A204.1 (cell line): Measurements from ENCODE around the gene USF1.

Experiments used
- FAIRE-seq: peaks from 2 replicates; lab custom pipeline; 2012; peaks lifted over from hg19 to GRCh38; lab: Jason Lieb, UNC

USF1 gene

GRCh38 chr1:161045736-161046604, at the start of gene USF1:
Gene USF1, minus strand, starts transcription at chr1:161045977. Its CDS starts 2,702 bp downstream, at chr1:161043275.
- FAIRE-seq, result peak; percentile 87

DNA sequence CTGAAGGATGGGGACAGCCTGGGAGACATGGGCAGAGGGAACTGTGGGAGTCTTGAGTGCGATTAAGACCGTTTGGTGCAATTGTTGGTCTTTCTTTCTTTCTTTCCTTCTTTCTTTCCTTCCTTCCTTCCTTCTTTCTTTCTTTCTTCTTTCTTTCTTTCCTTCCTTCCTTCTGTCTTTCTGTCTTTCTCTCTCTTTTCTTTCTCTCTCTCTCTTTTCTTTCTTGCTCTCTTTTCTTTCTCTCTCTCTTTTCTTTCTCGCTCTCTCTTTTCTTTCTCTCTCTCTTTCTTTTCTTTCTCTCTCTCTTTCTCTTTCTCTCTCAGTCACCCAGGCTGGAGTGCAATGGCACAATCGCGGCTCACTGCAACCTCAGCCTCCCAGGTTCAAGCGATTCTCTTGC, 49.5 kb upstream of the USF1 start:
- no peak for FAIRE-seq

- FAIRE-seq, result no peak
Observed at GRCh38 chr1:161094481-161094880, 48.7 kb upstream of the USF1 start.

DNA sequence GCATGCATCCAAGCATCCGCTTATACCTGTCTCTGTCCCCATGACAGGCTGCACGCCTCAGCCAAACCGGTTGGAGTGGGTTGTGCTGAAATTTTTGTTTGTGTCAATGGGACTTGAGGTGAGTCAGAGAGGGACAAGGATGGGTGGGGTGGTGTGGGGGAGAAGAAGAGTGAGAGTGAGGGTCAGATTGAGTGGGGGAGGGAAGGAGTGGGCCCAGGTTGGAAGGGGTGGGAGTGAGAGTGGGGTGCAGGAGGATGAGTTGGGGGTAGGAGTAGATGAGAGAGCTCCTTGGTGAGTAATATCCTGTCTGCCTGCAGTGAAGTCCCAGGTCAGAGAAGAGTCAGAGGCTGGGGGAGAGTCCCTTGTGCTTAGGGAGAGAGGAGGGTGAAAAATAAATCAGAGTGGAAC, 46.8 kb upstream of the USF1 start:
- FAIRE-seq, result no peak

DNA sequence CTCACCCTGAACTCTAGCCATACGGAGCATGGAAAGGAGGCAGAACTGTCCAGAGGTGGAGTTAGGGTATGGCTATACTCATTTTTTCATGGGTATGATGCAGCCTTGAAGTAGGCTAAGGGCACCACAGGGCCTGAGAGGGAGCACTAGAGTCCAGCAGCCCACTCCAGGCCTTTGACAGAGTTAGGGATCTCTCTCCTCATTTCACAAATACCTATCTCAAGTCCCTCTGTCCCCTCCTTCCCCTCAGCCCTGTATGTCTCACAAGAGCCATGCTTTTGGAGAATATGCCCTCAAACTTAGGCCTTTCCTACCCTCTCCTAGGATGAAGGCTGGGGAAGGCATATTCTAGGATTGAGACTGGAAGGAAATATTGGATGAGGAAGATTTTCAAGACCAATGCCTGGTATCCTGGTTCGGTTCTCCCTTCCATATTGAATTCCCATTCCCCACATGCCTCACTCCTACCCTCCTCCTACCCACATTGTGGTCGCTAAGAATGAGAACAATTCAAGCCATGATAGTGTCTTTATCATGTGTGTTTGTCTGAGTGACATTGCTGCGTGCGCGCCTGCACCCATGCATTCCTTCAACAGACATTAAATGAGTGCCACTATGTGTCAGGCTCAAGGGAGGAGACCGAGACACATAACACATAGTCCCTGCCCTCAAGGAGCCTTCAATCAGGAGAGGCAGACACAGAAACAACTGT, 46.2 kb upstream of the USF1 start:
- no peak for FAIRE-seq

- FAIRE-seq, result no peak
Observed at GRCh38 chr1:161091093-161091492, 45.3 kb upstream of the USF1 start.

- FAIRE-seq, result no peak
Observed at GRCh38 chr1:161090617-161091016, 44.8 kb upstream of the USF1 start.

- no peak for FAIRE-seq
Observed at GRCh38 chr1:161089938-161090337, 44.2 kb upstream of the USF1 start.

DNA sequence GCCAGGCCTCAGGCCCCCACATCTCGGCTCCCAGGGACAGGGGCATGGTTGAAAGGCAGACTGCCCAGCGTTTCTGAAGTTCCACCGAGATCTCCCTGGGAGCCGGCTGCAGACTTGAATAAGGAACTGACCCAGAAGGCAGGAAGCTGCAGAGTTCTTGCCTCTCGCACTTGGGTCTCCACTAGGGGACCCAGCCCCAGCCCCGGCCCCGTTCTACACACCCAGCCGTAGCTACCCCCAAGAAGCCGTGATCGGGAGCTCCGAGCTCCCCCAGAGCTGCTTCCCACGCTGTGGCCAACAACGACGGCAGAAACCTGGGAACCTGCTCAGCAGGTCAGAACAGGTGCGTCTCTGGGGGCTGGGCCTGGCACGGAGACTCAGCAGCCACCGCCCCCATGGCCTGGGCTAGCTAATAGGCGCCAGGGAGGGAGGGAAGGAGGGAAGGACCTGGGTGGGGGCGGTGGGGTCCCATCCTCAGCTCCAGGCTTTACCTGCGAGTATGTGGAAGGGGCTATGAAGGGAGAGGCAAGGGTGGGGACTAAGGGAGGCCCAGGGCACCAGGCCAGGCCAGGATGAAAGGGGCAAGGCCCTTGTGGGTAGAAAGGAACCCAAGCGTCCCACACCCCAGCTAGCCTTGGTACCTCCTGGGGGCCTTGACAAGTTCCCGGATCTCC, 43.6 kb upstream of the USF1 start, which contains the start of gene NECTIN4:
Gene NECTIN4, minus strand, starts transcription at position 308 of the 674 bp plus-strand sequence. Its CDS starts 262 bp downstream, at position 46.
- FAIRE-seq, result no peak

DNA sequence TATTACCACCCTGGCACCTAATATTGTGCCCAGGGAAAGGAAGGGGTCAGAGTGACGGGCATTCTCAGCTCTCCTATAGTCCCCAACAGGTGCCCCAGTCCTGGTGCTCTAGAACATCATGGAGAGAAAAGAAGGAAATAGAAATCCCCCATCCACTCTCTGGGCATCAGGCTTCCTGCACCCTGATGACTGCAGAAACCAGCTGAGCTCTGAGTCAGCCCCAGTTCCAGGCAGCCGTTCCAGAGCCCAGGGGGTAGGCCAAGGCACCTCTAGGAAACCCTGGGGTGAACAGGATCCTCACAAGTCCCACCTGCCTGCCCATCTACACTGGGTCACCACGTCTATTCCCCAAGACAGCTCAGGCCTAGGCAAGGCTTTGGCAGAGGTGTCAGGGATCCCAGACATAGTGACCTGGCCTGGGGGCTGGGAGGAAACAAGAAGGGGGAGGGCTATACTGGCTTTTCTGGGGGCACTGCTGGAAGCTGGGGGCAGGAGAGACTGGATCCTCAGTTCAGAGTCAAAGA, 42.9 kb upstream of the USF1 start:
- no peak for FAIRE-seq

DNA sequence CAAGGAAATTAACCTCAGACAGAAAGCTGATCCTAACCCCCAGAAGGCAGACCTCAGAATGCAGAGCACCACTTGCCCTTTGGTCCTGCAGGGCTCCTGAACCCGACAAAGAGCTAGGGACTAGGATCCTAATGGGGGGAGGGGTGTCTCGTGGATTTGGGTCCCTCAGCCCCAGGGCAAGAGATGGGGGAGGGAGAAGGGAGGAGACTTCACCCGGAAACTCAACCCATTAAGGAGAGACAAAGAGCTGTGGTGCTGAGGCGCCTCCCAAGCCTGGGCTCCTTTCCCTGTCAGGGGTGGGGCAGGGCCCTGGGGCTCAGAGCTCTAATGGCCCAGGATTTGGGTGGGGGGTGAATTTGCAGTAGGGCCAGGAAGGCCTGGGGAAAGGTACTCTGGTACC, 40.7 kb upstream of the USF1 start:
- no peak for FAIRE-seq

- no peak for FAIRE-seq
Observed at GRCh38 chr1:161085165-161085564, 39.4 kb upstream of the USF1 start.

DNA sequence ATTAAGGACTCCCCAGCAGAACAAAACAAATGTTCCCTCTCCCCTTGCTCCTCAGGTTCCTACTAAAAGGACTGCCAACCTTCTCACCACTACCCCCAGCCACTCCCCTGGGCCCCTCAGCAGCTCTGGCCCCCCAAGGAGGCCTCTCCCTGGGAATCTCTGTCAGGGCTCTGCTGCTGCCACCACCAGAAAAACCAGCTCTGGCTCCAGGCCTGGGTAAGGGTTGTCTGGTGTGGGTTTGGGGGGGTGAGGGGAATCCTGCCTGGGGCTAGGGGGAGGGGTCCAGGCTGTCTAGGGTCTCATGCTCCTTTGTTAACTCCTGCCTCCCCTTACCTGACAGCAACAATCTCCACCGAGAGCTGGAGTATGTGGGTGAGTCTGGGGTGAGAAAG, 38.8 kb upstream of the USF1 start:
- no peak for FAIRE-seq

DNA sequence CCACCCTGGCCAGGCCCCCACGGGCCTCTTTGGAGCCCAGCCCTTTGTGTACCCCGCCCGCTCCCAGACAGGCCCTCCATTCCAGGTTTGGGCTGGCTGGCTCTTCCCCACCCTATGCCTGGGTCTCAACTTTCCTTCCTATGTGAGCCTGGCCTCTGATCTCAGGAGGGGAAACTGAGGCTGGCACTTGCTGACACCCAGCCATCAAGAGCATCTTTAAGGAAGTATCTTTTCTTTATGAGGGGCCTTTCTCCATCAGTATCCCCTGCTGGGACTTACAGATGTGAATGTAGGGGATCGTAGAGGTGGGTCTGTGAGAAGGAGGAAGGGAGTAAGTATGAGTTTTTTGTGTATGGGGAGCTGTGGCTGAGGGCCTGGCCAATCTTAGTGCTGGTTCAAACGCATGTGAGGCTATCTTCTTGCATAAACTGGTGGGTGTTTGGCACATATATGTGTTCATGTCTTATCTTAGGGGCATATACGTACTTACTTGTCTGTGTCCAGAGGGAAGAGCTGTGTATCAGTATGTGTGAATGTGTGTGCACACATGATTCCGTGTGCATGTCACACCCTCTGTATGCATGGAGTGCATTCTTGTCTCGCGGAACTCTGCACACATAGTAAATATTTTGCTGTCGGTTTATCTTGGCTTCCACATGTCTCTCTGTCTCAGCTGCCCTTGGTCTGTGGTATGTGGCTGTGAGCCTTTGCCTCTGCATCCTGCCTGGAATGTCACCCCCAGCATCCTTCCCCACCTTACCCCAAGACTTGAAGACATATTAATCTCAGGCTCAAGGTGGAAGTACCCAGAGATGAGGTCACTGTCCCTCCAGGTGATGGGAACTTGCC, 38.2 kb upstream of the USF1 start:
- FAIRE-seq, result no peak

GRCh38 chr1:161082996-161083747, 37.4 kb upstream of the USF1 start:
- FAIRE-seq, result no peak

GRCh38 chr1:161082483-161082882, 36.7 kb upstream of the USF1 start:
- no peak for FAIRE-seq

GRCh38 chr1:161081519-161081918, 35.7 kb upstream of the USF1 start:
- no peak for FAIRE-seq

GRCh38 chr1:161080441-161081405, 34.9 kb upstream of the USF1 start:
- no peak for FAIRE-seq

DNA sequence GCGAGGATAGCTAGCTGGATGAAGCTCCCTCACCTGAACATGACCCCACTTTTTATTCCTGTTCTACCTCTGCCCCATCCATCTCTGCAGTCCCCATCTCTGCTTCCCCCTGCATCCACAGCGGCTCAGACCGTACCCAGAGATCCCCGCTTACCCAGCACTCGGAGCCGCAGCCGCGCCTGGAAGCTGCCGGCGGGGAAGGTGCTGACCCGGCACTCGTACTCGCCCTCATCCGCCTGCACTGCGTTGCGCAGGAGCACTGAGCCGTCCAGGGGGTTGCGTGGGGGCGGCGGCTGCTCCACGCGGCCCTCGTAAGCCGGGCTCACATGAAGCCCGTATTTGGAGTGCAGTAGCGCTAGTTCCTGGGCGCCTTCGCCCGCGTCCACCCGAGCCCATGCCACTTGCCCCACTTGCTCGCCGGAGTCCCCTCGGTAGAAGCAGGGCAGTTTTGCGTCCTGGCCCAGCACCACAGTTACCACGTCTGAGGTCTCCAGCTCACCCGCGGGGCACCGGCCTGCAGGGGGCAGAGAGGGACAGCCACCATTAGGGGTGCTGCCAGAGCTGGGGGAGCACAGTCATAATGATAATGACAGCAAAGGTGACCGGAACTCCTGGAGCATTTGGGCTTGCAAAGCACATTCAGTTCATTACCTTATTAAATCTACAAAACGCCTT, 33.8 kb upstream of the USF1 start:
- no peak for FAIRE-seq
